Measurements from ENCODE around the gene KCTD19.
A peak's percentile ranks its signal among the peaks of the same experiment; 100 is the strongest.
"Not testable (repeated sequence)": the region's sequence is repeated elsewhere in the genome, so short reads cannot be mapped to it uniquely, and the experiment has no call there.

KCTD19 gene

DNA sequence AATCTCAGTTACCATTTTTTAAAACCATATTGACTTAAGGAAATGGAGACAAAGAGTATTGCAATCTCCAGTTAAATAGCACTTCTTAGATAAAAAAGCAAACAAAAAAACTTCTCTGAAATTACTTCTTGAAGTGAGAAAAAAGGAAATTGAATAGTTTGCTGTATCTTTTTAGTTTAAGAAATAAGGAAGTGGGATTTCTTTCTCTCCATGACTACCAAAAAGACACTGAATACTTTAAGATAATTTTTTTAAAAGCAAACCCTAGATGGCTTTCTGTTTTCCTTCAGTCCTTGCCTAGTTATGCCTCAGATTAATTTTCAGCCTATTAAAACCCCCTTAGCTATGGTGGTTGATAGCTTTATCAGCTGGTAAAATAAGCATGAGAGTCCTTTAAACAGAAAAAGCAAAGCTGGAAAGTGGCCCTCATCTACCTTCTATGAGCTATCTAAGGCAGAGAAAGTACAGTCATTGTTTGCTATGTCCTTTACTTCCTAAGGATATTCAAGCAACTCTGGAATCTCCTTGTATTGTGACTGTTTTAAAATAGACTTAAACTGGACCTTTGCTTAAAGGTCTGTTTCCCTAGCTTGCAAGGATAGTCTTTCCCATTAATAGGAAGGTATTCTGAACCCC lies 38.2 kb upstream of the KCTD19 start:
- Histone ChIP-seq H3K27ac (ENCODE audit: low read length) (no peak overlapping the region), H3K4me3 (ENCODE audit: low read length) (no peak overlapping the region), H3K36me3 (replicated peaks; ENCODE audit: insufficient read depth, low read length) (no peaks in the 10 kb centered on the region), H3K4me2 (ENCODE audit: low read depth, low read length) (0 out of 2 replicates have a peak overlapping the region, but pooled peaks have one; percentile 5), H3K9me3 (replicated peaks; ENCODE audit: insufficient read depth, low read length) (no peaks in the 10 kb centered on the region), H3K4me1 (ENCODE audit: low read length) (peaks cover 4% of the 10 kb centered on the region; the same call in 1 of the 2 replicates), H3K79me2 (ENCODE audit: low read length) (no peaks in the 10 kb centered on the region), H3K9ac (ENCODE audit: low read length) (no peak overlapping the region), H3F3A (ENCODE audit: insufficient read depth, low read length) (no peaks in the 10 kb centered on the region), H3K27me3 (replicated peaks; ENCODE audit: insufficient read depth, low read length) (no peaks in the 10 kb centered on the region), H4K20me1 (ENCODE audit: insufficient read depth, low read length) (no peaks in the 10 kb centered on the region), H3K9me2 (replicated peaks; ENCODE audit: insufficient read depth, low read length) (no peaks in the 10 kb centered on the region), H2AFZ (ENCODE audit: low read length) (peak overlapping the region; percentile 49; the same call in 1 of the 2 replicates)
- no peak for DNase-seq
- TF ChIP-seq, protein P1, sequence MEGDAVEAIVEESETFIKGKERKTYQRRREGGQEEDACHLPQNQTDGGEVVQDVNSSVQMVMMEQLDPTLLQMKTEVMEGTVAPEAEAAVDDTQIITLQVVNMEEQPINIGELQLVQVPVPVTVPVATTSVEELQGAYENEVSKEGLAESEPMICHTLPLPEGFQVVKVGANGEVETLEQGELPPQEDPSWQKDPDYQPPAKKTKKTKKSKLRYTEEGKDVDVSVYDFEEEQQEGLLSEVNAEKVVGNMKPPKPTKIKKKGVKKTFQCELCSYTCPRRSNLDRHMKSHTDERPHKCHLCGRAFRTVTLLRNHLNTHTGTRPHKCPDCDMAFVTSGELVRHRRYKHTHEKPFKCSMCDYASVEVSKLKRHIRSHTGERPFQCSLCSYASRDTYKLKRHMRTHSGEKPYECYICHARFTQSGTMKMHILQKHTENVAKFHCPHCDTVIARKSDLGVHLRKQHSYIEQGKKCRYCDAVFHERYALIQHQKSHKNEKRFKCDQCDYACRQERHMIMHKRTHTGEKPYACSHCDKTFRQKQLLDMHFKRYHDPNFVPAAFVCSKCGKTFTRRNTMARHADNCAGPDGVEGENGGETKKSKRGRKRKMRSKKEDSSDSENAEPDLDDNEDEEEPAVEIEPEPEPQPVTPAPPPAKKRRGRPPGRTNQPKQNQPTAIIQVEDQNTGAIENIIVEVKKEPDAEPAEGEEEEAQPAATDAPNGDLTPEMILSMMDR (IDR thresholded peaks at IDR 0.05; ENCODE audit: low read length): no peak
- no peak for TF ChIP-seq EZH2phosphoT487 (IDR thresholded peaks at IDR 0.05; ENCODE audit: low read length)
- TF ChIP-seq EZH2 (optimal IDR thresholded peaks at IDR 0.05; ENCODE audit: low read depth, low read length): no peak

- Histone ChIP-seq H3K9me2 (replicated peaks; ENCODE audit: insufficient read depth, low read length) (no peaks in the 10 kb centered on the region), H4K20me1 (ENCODE audit: insufficient read depth, low read length) (no peaks in the 10 kb centered on the region), H3K4me2 (ENCODE audit: low read depth, low read length) (no peak overlapping the region), H3K4me3 (ENCODE audit: low read length) (no peak overlapping the region), H3F3A (ENCODE audit: insufficient read depth, low read length) (no peaks in the 10 kb centered on the region), H3K36me3 (replicated peaks; ENCODE audit: insufficient read depth, low read length) (no peaks in the 10 kb centered on the region), H3K27ac (ENCODE audit: low read length) (no peak overlapping the region), H3K27me3 (replicated peaks; ENCODE audit: insufficient read depth, low read length) (no peaks in the 10 kb centered on the region), H3K9me3 (replicated peaks; ENCODE audit: insufficient read depth, low read length) (no peaks in the 10 kb centered on the region), H3K9ac (ENCODE audit: low read length) (no peak overlapping the region), H2AFZ (ENCODE audit: low read length) (no peak overlapping the region), H3K79me2 (ENCODE audit: low read length) (no peaks in the 10 kb centered on the region), H3K4me1 (ENCODE audit: low read length) (peaks cover 4% of the 10 kb centered on the region; the same call in 1 of the 2 replicates)
- no peak for DNase-seq
- TF ChIP-seq EZH2phosphoT487 (IDR thresholded peaks at IDR 0.05; ENCODE audit: low read length): no peak
- no peak for TF ChIP-seq EZH2 (optimal IDR thresholded peaks at IDR 0.05; ENCODE audit: low read depth, low read length)
- TF ChIP-seq, protein P1 (IDR thresholded peaks at IDR 0.05; ENCODE audit: low read length): no peak
Measured at GRCh38 chr16:67361038-67361437, 34.5 kb upstream of the KCTD19 start.

- not testable (repeated sequence) for H3K9me3 ChIP-seq (replicated peaks; ENCODE audit: insufficient read depth, low read length); H3K36me3 ChIP-seq (replicated peaks; ENCODE audit: insufficient read depth, low read length); H3K27ac ChIP-seq (ENCODE audit: low read length); DNase-seq; H3K79me2 ChIP-seq (ENCODE audit: low read length); H2AFZ ChIP-seq (ENCODE audit: low read length); H4K20me1 ChIP-seq (ENCODE audit: insufficient read depth, low read length); H3K4me2 ChIP-seq (ENCODE audit: low read depth, low read length); H3K4me1 ChIP-seq (ENCODE audit: low read length); H3K27me3 ChIP-seq (replicated peaks; ENCODE audit: insufficient read depth, low read length); H3K4me3 ChIP-seq (ENCODE audit: low read length); H3K9me2 ChIP-seq (replicated peaks; ENCODE audit: insufficient read depth, low read length); H3K9ac ChIP-seq (ENCODE audit: low read length); H3F3A ChIP-seq (ENCODE audit: insufficient read depth, low read length)
Measured at GRCh38 chr16:67359540-67360269, 33.2 kb upstream of the KCTD19 start.

GRCh38 chr16:67357561-67357960 lies 31.0 kb upstream of the KCTD19 start:
- Histone ChIP-seq H3K9me2 (replicated peaks; ENCODE audit: insufficient read depth, low read length) (no peaks in the 10 kb centered on the region), H3K9ac (ENCODE audit: low read length) (no peak overlapping the region), H3K9me3 (replicated peaks; ENCODE audit: insufficient read depth, low read length) (no peaks in the 10 kb centered on the region), H3K79me2 (ENCODE audit: low read length) (no peaks in the 10 kb centered on the region), H3K27ac (ENCODE audit: low read length) (no peak overlapping the region), H3F3A (ENCODE audit: insufficient read depth, low read length) (no peaks in the 10 kb centered on the region), H3K4me2 (ENCODE audit: low read depth, low read length) (no peak overlapping the region), H4K20me1 (ENCODE audit: insufficient read depth, low read length) (no peaks in the 10 kb centered on the region), H3K36me3 (replicated peaks; ENCODE audit: insufficient read depth, low read length) (no peaks in the 10 kb centered on the region), H3K4me3 (ENCODE audit: low read length) (no peak overlapping the region), H3K27me3 (replicated peaks; ENCODE audit: insufficient read depth, low read length) (no peaks in the 10 kb centered on the region), H3K4me1 (ENCODE audit: low read length) (no peaks in the 10 kb centered on the region), H2AFZ (ENCODE audit: low read length) (no peak overlapping the region)
- TF ChIP-seq EZH2 (optimal IDR thresholded peaks at IDR 0.05; ENCODE audit: low read depth, low read length) (no peak), EZH2phosphoT487 (IDR thresholded peaks at IDR 0.05; ENCODE audit: low read length) (no peak)
- TF ChIP-seq, protein P1 (IDR thresholded peaks at IDR 0.05; ENCODE audit: low read length): no peak
- no peak for DNase-seq

Measured in MM.1S (cell line).